HG03460 (cell line): Measurements from ENCODE around the gene PPP6R3.
"Not testable (repeated sequence)": the region's sequence is repeated elsewhere in the genome, so short reads cannot be mapped to it uniquely, and the experiment has no call there.

Source experiments
- ATAC-seq: cut with Tn5 transposase; IDR thresholded peaks from one replicate; pipeline ENCODE4 v1.9.1; 2021; ENCODE audit not compliant: unreplicated experiment

The PPP6R3 gene

GRCh38 chr11:68433541-68433940, 27.0 kb upstream of the PPP6R3 start:
- ATAC-seq: no peak

- not testable (repeated sequence) for ATAC-seq
These were observed 26.4 kb upstream of the PPP6R3 start for GRCh38 chr11:68434159-68434558.

- no peak for ATAC-seq
These were observed 24.2 kb upstream of the PPP6R3 start for GRCh38 chr11:68436162-68436888.

- ATAC-seq: no peak
These were observed 23.3 kb upstream of the PPP6R3 start for GRCh38 chr11:68436985-68437926.

- no peak for ATAC-seq
These were observed 22.5 kb upstream of the PPP6R3 start for GRCh38 chr11:68437927-68438657.

- no peak for ATAC-seq
These were observed 21.8 kb upstream of the PPP6R3 start for GRCh38 chr11:68438658-68439259.

GRCh38 chr11:68439355-68440065, 21.0 kb upstream of the PPP6R3 start:
- ATAC-seq: no peak

- ATAC-seq: no peak
These were observed 20.3 kb upstream of the PPP6R3 start for GRCh38 chr11:68440224-68440623.

GRCh38 chr11:68441466-68442230, 18.9 kb upstream of the PPP6R3 start:
- no peak for ATAC-seq

GRCh38 chr11:68442433-68442832, 18.1 kb upstream of the PPP6R3 start:
- ATAC-seq: no peak

GRCh38 chr11:68444566-68444965, 16.0 kb upstream of the PPP6R3 start:
- ATAC-seq: no peak

GRCh38 chr11:68445531-68446035, 15.0 kb upstream of the PPP6R3 start:
- ATAC-seq: no peak

- no peak for ATAC-seq
These were observed 14.4 kb upstream of the PPP6R3 start for GRCh38 chr11:68446046-68446725.

GRCh38 chr11:68447015-68447801, 13.3 kb upstream of the PPP6R3 start:
- no peak for ATAC-seq

- ATAC-seq: not testable (repeated sequence)
These were observed 12.6 kb upstream of the PPP6R3 start for GRCh38 chr11:68447914-68448313.

- no peak for ATAC-seq
These were observed 11.9 kb upstream of the PPP6R3 start for GRCh38 chr11:68448604-68449011.

GRCh38 chr11:68449951-68450350, 10.6 kb upstream of the PPP6R3 start:
- no peak for ATAC-seq

- ATAC-seq: no peak
These were observed 9.8 kb upstream of the PPP6R3 start for GRCh38 chr11:68450711-68451110.
